Measurements from ENCODE around the gene IL1RAP. TPM values are rescaled to one million over a fixed set of nuclear protein-coding genes. Genes with fewer than 3 reads are reported as not detected.

IL1RAP gene
- total RNA-seq, 4 donors from 2014 or later: 3.4 to 6.9 (median 4.9) TPM

DNA sequence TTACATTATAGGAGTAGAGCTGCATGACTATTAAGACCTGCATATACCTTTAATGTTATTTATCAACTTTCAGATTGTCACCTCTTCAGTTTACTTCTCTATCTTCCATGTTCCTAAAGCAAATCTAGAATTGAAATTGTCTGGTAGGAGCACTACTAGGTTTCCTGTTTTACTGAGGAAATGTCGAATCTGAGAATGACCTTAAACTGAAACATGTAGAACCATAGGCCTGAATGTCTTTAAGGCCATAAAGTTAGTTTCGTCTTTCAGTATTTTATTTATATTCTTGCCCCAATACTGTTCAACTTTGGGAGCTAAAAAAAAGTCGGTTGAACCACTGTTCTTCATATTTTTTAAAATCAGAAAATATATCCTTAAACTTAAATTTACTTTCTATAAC is 92.7 kb downstream of the IL1RAP start:
- no peak for TF ChIP-seq POLR2A (IDR thresholded peaks at IDR 0.05)
- TF ChIP-seq, protein P1, sequence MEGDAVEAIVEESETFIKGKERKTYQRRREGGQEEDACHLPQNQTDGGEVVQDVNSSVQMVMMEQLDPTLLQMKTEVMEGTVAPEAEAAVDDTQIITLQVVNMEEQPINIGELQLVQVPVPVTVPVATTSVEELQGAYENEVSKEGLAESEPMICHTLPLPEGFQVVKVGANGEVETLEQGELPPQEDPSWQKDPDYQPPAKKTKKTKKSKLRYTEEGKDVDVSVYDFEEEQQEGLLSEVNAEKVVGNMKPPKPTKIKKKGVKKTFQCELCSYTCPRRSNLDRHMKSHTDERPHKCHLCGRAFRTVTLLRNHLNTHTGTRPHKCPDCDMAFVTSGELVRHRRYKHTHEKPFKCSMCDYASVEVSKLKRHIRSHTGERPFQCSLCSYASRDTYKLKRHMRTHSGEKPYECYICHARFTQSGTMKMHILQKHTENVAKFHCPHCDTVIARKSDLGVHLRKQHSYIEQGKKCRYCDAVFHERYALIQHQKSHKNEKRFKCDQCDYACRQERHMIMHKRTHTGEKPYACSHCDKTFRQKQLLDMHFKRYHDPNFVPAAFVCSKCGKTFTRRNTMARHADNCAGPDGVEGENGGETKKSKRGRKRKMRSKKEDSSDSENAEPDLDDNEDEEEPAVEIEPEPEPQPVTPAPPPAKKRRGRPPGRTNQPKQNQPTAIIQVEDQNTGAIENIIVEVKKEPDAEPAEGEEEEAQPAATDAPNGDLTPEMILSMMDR (IDR thresholded peaks at IDR 0.05): no peak
- no peak overlapping the region for H3K27ac ChIP-seq
- H3K36me3 ChIP-seq: no peaks in the 10 kb centered on the region
- no peaks in the 10 kb centered on the region for H3K4me1 ChIP-seq
- H3K27me3 ChIP-seq: no peaks in the 10 kb centered on the region
- DNase-seq: no peak
- no peak overlapping the region for H3K4me3 ChIP-seq
- H3K9me3 ChIP-seq: no peaks in the 10 kb centered on the region

DNA sequence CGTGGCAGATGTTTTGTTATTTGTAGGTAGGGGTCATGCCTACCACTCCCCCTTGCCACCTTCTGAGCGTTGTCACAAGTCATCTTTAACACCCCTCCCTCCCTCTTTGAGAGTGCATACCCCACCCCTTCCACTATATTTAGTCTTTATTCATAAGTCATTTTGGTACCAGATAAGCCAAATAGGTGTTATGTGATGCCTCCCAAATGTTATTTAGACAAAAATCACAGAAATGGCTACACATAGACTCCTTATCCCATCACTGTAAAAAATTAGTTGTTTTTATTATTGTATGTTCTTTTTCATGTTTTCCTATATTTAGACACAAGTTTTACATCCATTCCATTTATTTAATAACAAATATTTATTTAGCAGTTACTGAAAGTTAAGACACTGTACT is 93.1 kb downstream of the IL1RAP start:
- Histone ChIP-seq H3K36me3 (no peaks in the 10 kb centered on the region), H3K27ac (no peak overlapping the region), H3K4me1 (no peaks in the 10 kb centered on the region), H3K27me3 (no peaks in the 10 kb centered on the region), H3K4me3 (no peak overlapping the region), H3K9me3 (no peaks in the 10 kb centered on the region)
- no peak for DNase-seq
- TF ChIP-seq, protein P1 (IDR thresholded peaks at IDR 0.05): no peak
- no peak for TF ChIP-seq POLR2A (IDR thresholded peaks at IDR 0.05)

DNA sequence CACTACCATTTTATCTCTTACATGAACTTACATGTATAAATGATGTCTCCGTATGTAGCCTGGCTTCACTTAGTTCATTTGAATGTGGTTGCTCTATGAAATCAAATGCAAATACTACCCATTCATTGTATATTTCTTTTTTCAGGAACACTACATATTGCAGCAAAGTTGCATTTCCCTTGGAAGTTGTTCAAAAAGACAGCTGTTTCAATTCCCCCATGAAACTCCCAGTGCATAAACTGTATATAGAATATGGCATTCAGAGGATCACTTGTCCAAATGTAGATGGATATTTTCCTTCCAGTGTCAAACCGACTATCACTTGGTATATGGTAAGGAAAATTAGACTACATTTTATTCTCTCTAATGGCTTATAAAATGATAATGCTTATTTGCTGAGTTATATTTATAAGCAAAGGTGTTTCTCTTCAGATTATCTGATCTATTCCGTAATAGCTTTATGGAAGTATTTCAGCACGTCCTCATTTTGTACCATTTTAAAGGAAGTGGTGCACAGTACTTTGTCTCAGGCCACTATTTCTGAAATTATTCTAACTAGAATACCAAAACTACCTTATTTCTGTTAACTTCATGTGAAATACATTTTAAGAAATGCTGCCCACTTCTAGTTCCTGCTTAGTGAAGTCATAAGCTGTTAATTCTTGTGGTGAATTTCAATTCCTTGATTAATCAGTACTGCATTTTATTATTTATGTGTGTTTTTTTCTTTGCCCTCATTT is 95.1 kb downstream of the IL1RAP start:
- Histone ChIP-seq H3K4me3 (no peak overlapping the region), H3K9me3 (no peaks in the 10 kb centered on the region), H3K4me1 (no peaks in the 10 kb centered on the region), H3K36me3 (no peaks in the 10 kb centered on the region), H3K27ac (no peak overlapping the region), H3K27me3 (no peaks in the 10 kb centered on the region)
- TF ChIP-seq, protein P1 (IDR thresholded peaks at IDR 0.05): no peak
- TF ChIP-seq POLR2A (IDR thresholded peaks at IDR 0.05): no peak
- DNase-seq: no peak

DNA sequence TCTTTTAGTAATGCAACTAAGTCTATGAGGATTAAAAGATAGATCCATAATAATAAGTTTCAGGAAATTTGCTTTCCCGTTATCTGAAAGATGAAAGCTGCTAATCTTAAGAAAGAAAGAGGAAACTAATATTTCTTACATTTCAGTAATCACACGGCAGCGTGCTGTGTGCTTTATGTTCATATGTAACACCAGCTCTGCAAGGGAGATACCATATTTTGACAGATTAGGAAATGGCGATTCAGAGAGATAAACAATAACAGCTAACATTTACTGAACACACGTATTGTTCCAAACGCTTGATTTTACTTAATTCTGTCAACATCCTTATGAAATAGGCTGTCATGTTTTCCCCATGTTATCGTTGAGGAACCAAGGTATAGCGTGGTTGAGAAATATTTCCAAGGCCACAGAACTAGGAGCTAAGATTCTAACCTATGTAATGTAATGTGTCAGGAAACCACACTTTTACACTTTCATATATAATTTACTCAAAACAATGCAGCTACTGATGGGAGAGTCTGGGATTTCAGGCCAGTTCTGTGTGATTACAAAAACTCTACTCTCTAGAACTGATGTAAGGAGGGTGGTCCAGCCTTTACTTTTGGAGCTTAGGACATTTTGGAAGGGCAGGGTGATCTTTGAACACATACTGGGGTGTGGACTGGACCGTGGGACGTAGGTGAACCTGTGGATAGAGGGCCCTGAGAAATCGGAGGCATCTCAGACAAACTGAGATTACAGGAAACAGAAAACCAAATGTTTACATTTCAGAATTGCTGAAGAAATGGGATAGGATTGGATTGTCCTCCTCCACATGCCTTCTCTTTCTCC is 100.6 kb downstream of the IL1RAP start:
- Histone ChIP-seq H3K4me1 (no peaks in the 10 kb centered on the region), H3K9me3 (no peaks in the 10 kb centered on the region), H3K27ac (no peak overlapping the region), H3K4me3 (no peak overlapping the region), H3K27me3 (no peaks in the 10 kb centered on the region), H3K36me3 (no peaks in the 10 kb centered on the region)
- TF ChIP-seq, protein P1 (IDR thresholded peaks at IDR 0.05): no peak
- no peak for TF ChIP-seq POLR2A (IDR thresholded peaks at IDR 0.05)
- no peak for DNase-seq

DNA sequence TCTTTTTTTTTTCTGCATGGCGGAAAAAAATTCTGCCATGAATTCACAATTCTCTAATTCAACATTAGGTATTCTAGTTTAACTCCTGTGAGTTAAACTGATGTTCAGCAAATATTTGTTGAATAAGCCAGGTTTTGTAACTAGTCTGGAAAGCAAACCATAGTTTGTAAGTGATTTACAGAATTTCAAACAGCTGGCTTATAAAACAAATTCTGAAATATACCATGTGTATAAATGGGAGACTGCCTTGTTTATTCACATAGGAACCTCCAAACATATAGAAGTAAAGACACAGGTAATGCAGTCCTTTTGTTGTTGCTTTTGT is 101.1 kb downstream of the IL1RAP start:
- Histone ChIP-seq H3K4me1 (no peaks in the 10 kb centered on the region), H3K27me3 (no peaks in the 10 kb centered on the region), H3K27ac (no peak overlapping the region), H3K36me3 (no peaks in the 10 kb centered on the region), H3K4me3 (no peak overlapping the region), H3K9me3 (no peaks in the 10 kb centered on the region)
- DNase-seq: no peak
- no peak for TF ChIP-seq POLR2A (IDR thresholded peaks at IDR 0.05)
- TF ChIP-seq, protein P1 (IDR thresholded peaks at IDR 0.05): no peak
